GM19468 (cell line): ENCODE results near the gene GOLGA6L2.

ENCODE experiments used
- ATAC-seq: cut with Tn5 transposase; IDR thresholded peaks from one replicate; pipeline ENCODE4 v1.9.1; 2021; ENCODE audit warnings: mild to moderate bottlenecking, moderate library complexity, moderate number of reproducible peaks; ENCODE audit not compliant: unreplicated experiment; ENCODE audit errors: extremely low read depth

GOLGA6L2 gene

GRCh38 chr15:23395832-23396231, 51.2 kb downstream of the GOLGA6L2 start:
- ATAC-seq, result no peak

GRCh38 chr15:23395030-23395692, 51.9 kb downstream of the GOLGA6L2 start:
- no peak for ATAC-seq
